Measurements from ENCODE around the gene ACBD6.
A peak's percentile ranks its signal among the peaks of the same experiment; 100 is the strongest.

ACBD6 gene

DNA sequence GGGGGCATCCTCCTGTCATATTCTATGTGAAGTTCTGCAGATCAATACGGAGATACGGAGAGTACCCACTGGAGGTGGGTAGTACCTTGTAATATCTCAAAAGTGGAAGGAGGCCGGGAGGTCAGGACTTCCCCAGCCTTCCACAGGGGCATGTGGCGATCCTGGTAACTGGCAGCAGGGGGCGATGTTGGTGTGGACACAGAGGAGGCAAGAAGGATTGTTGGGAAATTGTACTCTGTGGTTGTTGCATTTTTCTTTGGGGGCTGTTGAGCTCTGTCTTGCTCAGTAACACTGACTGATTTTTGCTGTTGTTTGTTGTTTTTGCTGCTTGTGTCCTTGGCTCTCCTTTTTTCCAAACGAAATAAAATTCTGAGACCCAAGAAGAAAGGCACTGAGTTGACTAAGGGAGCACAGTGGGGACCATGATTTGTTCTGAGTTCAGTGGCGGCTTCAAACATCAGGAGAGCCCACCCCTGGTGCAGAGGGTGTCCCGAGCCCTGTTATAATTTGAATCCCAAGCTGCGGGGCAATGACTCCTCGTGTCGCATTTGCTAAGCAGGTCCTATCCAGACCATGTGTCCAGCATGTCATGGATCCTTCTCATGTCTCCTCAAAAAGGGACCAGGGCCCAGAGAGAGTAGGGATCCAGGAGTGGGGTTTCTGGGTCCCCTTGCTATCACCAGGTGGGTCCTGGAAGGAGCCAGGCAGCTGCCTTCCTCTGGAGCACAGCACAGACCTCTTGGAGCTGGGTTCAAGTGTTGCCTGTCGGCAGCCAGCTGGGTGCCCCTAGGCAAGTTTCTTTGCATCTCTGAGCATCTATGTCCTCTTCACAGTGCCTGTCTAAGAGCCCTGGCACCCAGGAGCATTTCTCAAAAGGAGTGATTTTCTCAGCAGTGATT is 249.5 kb downstream of the ACBD6 start:
- TF ChIP-seq, protein P1, sequence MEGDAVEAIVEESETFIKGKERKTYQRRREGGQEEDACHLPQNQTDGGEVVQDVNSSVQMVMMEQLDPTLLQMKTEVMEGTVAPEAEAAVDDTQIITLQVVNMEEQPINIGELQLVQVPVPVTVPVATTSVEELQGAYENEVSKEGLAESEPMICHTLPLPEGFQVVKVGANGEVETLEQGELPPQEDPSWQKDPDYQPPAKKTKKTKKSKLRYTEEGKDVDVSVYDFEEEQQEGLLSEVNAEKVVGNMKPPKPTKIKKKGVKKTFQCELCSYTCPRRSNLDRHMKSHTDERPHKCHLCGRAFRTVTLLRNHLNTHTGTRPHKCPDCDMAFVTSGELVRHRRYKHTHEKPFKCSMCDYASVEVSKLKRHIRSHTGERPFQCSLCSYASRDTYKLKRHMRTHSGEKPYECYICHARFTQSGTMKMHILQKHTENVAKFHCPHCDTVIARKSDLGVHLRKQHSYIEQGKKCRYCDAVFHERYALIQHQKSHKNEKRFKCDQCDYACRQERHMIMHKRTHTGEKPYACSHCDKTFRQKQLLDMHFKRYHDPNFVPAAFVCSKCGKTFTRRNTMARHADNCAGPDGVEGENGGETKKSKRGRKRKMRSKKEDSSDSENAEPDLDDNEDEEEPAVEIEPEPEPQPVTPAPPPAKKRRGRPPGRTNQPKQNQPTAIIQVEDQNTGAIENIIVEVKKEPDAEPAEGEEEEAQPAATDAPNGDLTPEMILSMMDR (IDR thresholded peaks at IDR 0.05), result peak; percentile 65 to 71
- peaks cover 0 to 66% of the 10 kb centered on the region in 2 donors for H3K27me3 ChIP-seq
- no peak overlapping the region for H3K27ac ChIP-seq
- H3K4me1 ChIP-seq, result no peaks in the 10 kb centered on the region
- H3K36me3 ChIP-seq, result no peaks in the 10 kb centered on the region
- intact Hi-C loops (cut with DNase I; ENCODE audit: low total_unique reads), result loop anchor here (5.0 kb wide), 1 partner anchor 229 kb away; no protein-coding TSS in a partner anchor
- H3K9me3 ChIP-seq, result no peaks in the 10 kb centered on the region
- H3K4me3 ChIP-seq, result no peak overlapping the region
- peak; percentile 78 for DNase-seq

- H3K9me3 ChIP-seq, result no peaks in the 10 kb centered on the region
- DNase-seq, result peak in 1 of 2 donors; percentile 56
- H3K4me1 ChIP-seq, result no peaks in the 10 kb centered on the region
- peaks cover 0 to 55% of the 10 kb centered on the region in 2 donors for H3K27me3 ChIP-seq
- intact Hi-C loops (cut with DNase I; ENCODE audit: low total_unique reads), result loop anchor here (5.0 kb wide), 1 partner anchor 231 kb away; no protein-coding TSS in a partner anchor
- no peak overlapping the region for H3K27ac ChIP-seq
- H3K4me3 ChIP-seq, result no peak overlapping the region
- H3K36me3 ChIP-seq, result no peaks in the 10 kb centered on the region
- TF ChIP-seq, protein P1 (IDR thresholded peaks at IDR 0.05), result no peak
These were observed 250.7 kb downstream of the ACBD6 start for GRCh38 chr1:180251526-180252305.

DNA sequence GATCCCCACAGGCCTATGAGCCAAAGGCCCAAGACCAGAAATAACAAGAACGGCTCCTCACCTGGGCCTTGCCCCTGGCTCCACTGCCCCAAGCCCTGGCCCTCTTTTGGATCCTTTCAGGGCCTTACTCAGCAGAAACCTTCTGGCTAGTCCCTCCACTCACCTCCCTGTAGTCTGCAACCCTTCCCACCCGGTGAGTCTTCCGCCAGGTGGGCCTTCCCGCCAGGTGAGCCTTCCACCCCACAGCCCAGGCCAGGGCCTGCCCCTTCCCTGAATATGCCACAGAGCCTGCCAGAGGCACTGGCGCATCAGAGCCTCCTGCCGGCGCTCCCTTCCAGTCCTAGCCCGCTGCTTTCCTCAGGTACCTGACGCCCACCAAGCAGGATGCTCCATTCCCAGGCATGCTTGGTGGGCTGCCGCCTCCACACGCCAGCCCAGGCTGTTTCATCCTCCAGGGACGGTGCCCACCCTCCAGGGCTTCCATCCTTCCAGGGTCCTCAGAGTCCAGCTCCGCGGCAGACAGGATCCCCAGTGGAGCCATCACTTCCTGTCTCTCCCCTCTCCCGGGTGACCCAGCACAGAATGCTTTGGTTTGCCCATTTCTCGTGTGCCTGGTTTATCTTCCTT is 251.4 kb downstream of the ACBD6 start:
- intact Hi-C loops (cut with DNase I; ENCODE audit: low total_unique reads), result loop anchor here (5.0 kb wide), 1 partner anchor 231 kb away; no protein-coding TSS in a partner anchor
- H3K27me3 ChIP-seq, result peaks cover 0 to 48% of the 10 kb centered on the region in 2 donors
- peak in 1 of 2 donors; percentile 37 for DNase-seq
- no peaks in the 10 kb centered on the region for H3K36me3 ChIP-seq
- H3K4me3 ChIP-seq, result no peak overlapping the region
- H3K27ac ChIP-seq, result no peak overlapping the region
- TF ChIP-seq, protein P1 (IDR thresholded peaks at IDR 0.05), result no peak
- H3K4me1 ChIP-seq, result no peaks in the 10 kb centered on the region
- H3K9me3 ChIP-seq, result no peaks in the 10 kb centered on the region

GRCh38 chr1:180250499-180250770 is 251.9 kb downstream of the ACBD6 start:
- intact Hi-C loops (cut with DNase I; ENCODE audit: low total_unique reads), result loop anchor here (5.0 kb wide), 1 partner anchor 232 kb away; no protein-coding TSS in a partner anchor
- H3K27me3 ChIP-seq, result peaks cover 0 to 43% of the 10 kb centered on the region in 2 donors
- peak in 1 of 2 donors; percentile 43 for DNase-seq
- H3K4me1 ChIP-seq, result no peaks in the 10 kb centered on the region
- no peaks in the 10 kb centered on the region for H3K36me3 ChIP-seq
- no peaks in the 10 kb centered on the region for H3K9me3 ChIP-seq
- TF ChIP-seq, protein P1 (IDR thresholded peaks at IDR 0.05), result no peak
- no peak overlapping the region for H3K4me3 ChIP-seq
- no peak overlapping the region for H3K27ac ChIP-seq

DNA sequence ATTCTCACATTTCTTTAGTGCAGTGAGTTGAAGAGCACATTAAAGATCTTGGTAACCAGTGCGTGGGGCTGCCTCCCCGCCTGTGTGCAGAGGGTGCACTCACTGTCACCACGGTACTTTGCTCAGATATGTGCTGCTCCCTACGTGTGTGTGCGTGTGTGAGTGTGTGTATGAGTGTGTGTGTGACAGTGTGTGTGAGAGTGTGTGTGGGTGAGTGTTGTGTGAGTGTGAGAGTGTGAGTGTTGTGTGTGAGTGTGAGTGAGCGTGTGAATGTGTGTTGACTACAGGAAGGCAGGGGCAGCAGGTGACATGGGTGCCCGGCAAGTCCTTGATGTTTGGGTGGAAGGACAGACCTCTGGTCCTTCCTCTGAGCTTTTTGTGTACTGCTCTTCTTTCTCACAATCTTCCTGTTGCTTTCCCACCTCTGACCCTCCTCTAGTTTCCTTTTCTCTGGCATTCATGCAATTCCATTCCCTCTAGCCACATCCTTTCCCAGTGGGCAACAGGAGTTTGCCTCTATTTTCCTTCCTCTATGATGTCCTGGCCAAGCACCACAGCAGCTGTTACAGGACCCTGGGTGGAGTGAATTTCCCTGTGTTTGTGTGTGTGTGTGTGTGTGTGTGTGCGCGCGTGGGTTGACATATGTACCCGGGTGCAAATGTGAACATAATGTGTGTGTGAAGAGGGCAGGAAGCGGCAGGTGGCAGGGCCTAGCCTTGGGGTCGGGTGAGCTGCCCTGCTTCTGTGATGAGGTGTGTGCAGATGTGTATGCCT is 252.5 kb downstream of the ACBD6 start:
- Histone ChIP-seq H3K9me3 (no peaks in the 10 kb centered on the region), H3K4me3 (no peak overlapping the region), H3K36me3 (no peaks in the 10 kb centered on the region), H3K4me1 (no peaks in the 10 kb centered on the region), H3K27me3 (peaks cover 0 to 43% of the 10 kb centered on the region in 2 donors), H3K27ac (no peak overlapping the region)
- TF ChIP-seq, protein P1 (IDR thresholded peaks at IDR 0.05), result no peak
- peak in 1 of 2 donors; percentile 20 for DNase-seq
- intact Hi-C loops (cut with DNase I; ENCODE audit: low total_unique reads), result loop anchor here (5.0 kb wide), 1 partner anchor 232 kb away; no protein-coding TSS in a partner anchor
